GM12878 (cell line): ENCODE results near the gene FBXL16. TPM values are rescaled to one million over a fixed set of nuclear protein-coding genes. Genes with fewer than 3 reads are reported as not detected.
A peak's percentile ranks its signal among the peaks of the same experiment; 100 is the strongest.

Source experiments
- ATAC-seq: fragments of 200-7000 bp; cut with Tn5 transposase; 3 replicates; pipeline ENCODE4 v1.9.1; 2020; ENCODE audit warnings: mild to moderate bottlenecking, moderate library complexity
- BruUV-seq: library from RNA; stranded (reverse); fragments of 400-500 nt; replicated peaks from 2 replicates; lab custom pipeline; 2021; lab: Mats Ljungman, UMichigan
- CTCF ChIA-PET: fragments of 300-600 bp; sonication (Branson Sonifier 250); formaldehyde crosslinking; extraction: SDS; loops from one replicate; lab custom pipeline; 2021; ENCODE audit warnings: inconsistent platforms; lab: Yijun Ruan, JAX
- POLR2A ChIA-PET: fragments of 350-600 bp; formaldehyde crosslinking; extraction: SDS; loops from one replicate; lab custom pipeline; 2021; ENCODE audit warnings: inconsistent platforms; lab: Charles Lee
- RAD21 ChIA-PET: fragments of 300-600 bp; sonication (Branson Sonifier 250); formaldehyde crosslinking; loops from one replicate; lab custom pipeline; 2023; ENCODE audit warnings: antibody characterized with exemption; ENCODE audit not compliant: unreplicated experiment; lab: Charles Lee
- SMC1A ChIA-PET: fragments of 300-600 bp; sonication (Branson Sonifier 250); formaldehyde crosslinking; loops from one replicate; lab custom pipeline; 2023; ENCODE audit not compliant: unreplicated experiment, uncharacterized antibody; lab: Charles Lee
- DNase-seq: peaks from one replicate; pipeline ENCODE4 v3.0.0-alpha.2; 2011; ENCODE audit warnings: low read depth, low spot score
- FAIRE-seq: peaks from 3 replicates; lab custom pipeline; 2011; peaks lifted over from hg19 to GRCh38; lab: Jason Lieb, UNC
- H2AFZ ChIP-seq: 2 replicates; pipeline ENCODE4 v1.6.0; 2011; ENCODE audit warnings: low read depth, low read length, control low read depth; ENCODE audit not compliant: control insufficient read depth
- H3K27ac ChIP-seq: 2 replicates; pipeline ENCODE4 v1.5.1; 2011; ENCODE audit warnings: control low read depth; ENCODE audit not compliant: control insufficient read depth, insufficient read depth
- H3K27me3 ChIP-seq, 2 experiments: replicated peaks in 1 of 2; 2 replicates each; pipeline versions ENCODE4 v1.6.0 to v1.6.1; 2011; ENCODE audit warnings: low read length in 1 of 2; ENCODE audit not compliant: control insufficient read depth in 2 of 2, insufficient read depth in 2 of 2
- H3K36me3 ChIP-seq, 2 experiments: 2 replicates each; pipeline ENCODE4 v1.5.1; 2011; ENCODE audit warnings: low read length in 1 of 2; ENCODE audit not compliant: control insufficient read depth in 2 of 2, insufficient read depth in 2 of 2
- H3K4me1 ChIP-seq: 2 replicates; pipeline ENCODE4 v1.6.1; 2011; ENCODE audit warnings: mild to moderate bottlenecking, low read length, moderate library complexity, mixed read lengths; ENCODE audit not compliant: control insufficient read depth, insufficient read depth
- H3K4me2 ChIP-seq: 2 replicates; pipeline ENCODE4 v1.6.0; 2011; ENCODE audit warnings: control low read depth; ENCODE audit not compliant: control insufficient read depth, insufficient read depth
- H3K4me3 ChIP-seq: fragments of 200-600 bp; sonication (generic); 2 replicates; pipeline ENCODE4 v1.5.1; 2016
- H3K79me2 ChIP-seq: 2 replicates; pipeline ENCODE4 v1.6.0; 2011; ENCODE audit warnings: low read length; ENCODE audit not compliant: control insufficient read depth, insufficient read depth
- H3K9ac ChIP-seq: 2 replicates; pipeline ENCODE4 v1.8.0; 2011; ENCODE audit warnings: low read length, control low read depth, mixed read lengths; ENCODE audit not compliant: control insufficient read depth, insufficient read depth
- H3K9me3 ChIP-seq: replicated peaks from 3 replicates; pipeline ENCODE4 v1.5.1; 2011; ENCODE audit warnings: mild to moderate bottlenecking, low read length; ENCODE audit not compliant: control insufficient read depth, insufficient read depth
- H4K20me1 ChIP-seq: 2 replicates; pipeline ENCODE4 v1.6.0; 2011; ENCODE audit not compliant: control insufficient read depth, insufficient read depth
- NFYB ChIP-seq: IDR thresholded peaks from 2 replicates; pipeline ENCODE4 v1.6.1; 2011; ENCODE audit warnings: low read depth, mild to moderate bottlenecking, low read length, improper control_type of control experiment, moderate library complexity; ENCODE audit not compliant: insufficient read depth
- POLR2A ChIP-seq: IDR thresholded peaks from 2 replicates; pipeline ENCODE4 v1.6.1; 2011; ENCODE audit warnings: low read depth, mild to moderate bottlenecking, low read length
- RFX5 ChIP-seq: IDR thresholded peaks from 2 replicates; pipeline ENCODE4 v1.6.1; 2011; ENCODE audit warnings: low read depth, low read length, improper control_type of control experiment
- ZBED1 ChIP-seq: IDR thresholded peaks from 2 replicates; pipeline ENCODE4 v1.6.1; 2016; ENCODE audit warnings: borderline replicate concordance
- WGBS: methylation state at CpG from one replicate; pipeline ENCODE4 v1.1.6; 2016; ENCODE audit warnings: low lambda C conversion rate; ENCODE audit not compliant: insufficient replicate concordance, insufficient coverage; ENCODE audit errors: missing lambda C conversion rate; 5-methylcytosine and 5-hydroxymethylcytosine counted together
- in situ Hi-C: fragments of 300-500 bp; cut with MboI; formaldehyde crosslinking; loops from 9 replicates; pipeline ENCODE4 v1.14.3; 2018; ENCODE audit warnings: mixed read lengths
- intact Hi-C: fragments of 100-400 bp; cut with micrococcal nuclease; formaldehyde crosslinking; loops from one replicate; pipeline ENCODE4 v1.14.2; 2022; ENCODE audit not compliant: unreplicated experiment
- polyA plus RNA-seq, 11 experiments: library from polyadenylated mRNA; depleted of rRNA in 4 of 11; unstranded in 6 of 11; stranded (reverse) in 5 of 11; fragments of >200 nt; fragmentation: Nextera tagmentation in 4 of 11; fragmentation: Illumina TruSeq in 1 of 11; extraction: Ambion mirVana in 4 of 11; extraction: Trizol in 1 of 11; gene quantifications; 1 replicate in 1 of 11; 2 replicates in 10 of 11; pipeline versions ENCODE4 v1.2.1 to v1.2.3, GENCODE V29; 2011 to 2016; ENCODE audit warnings: inconsistent platforms in 2 of 11, missing spikeins in 2 of 11, low read depth in 1 of 11
- total RNA-seq, 4 experiments: library from RNA; depleted of rRNA in 3 of 4; stranded (reverse); fragments of >200 nt in 3 of 4; fragmentation: Illumina TruSeq in 1 of 4; extraction: Trizol in 1 of 4; gene quantifications; 2 replicates each; pipeline versions ENCODE4 v1.2.1 to v1.2.3, GENCODE V29; 2013 to 2021

The FBXL16 gene
- total and polyA plus RNA-seq, 10 of the 15 experiments (the other 5 are each of a cell fraction or from before 2014, with no cell fraction given), result 0.13 to 1.4 (median 0.24) TPM

GRCh38 chr16:681746-682427 is 23.7 kb downstream of the FBXL16 start:
- peak overlapping the region; percentile 77 for H3K4me3 ChIP-seq
- in situ Hi-C loops, result no loop called here
- intact Hi-C loops, result loop anchor here (5.0 kb wide), 1 partner anchor 45 kb away; the partner anchor contains the start of gene METTL26
- no peak overlapping the region for H3K27ac ChIP-seq
- no peak for DNase-seq
- H3K4me1 ChIP-seq, result peaks cover 15% of the 10 kb centered on the region
- FAIRE-seq, result no peak
- peaks cover 6 to 14% of the 10 kb centered on the region in 2 experiments; a peak in 2 of 4 replicates for H3K36me3 ChIP-seq
- H3K9ac ChIP-seq, result no peak overlapping the region
- 87% methylated on average over 28 of the region's 28 CpGs for whole genome bisulfite sequencing
- TSS peak; percentile 77 for BruUV-seq
- H3K9me3 ChIP-seq, result no peaks in the 10 kb centered on the region
- H3K27me3 ChIP-seq, result no peaks in the 10 kb centered on the region
- ATAC-seq, result no peak
- TF ChIP-seq NFYB (no peak), POLR2A (peak; percentile 32; the same call in 1 of the 2 replicates), ZBED1 (0 out of 2 replicates have a peak, but pooled peaks have one; percentile 11), RFX5 (no peak)
- TF ChIP-seq, all 136 proteins: peak for 2
- ChIA-PET RAD21 (interaction anchor here (1.2 kb wide), 1 partner anchor 8 kb away, joined by 4 read pairs; the partner anchor contains the start of gene WDR24), POLR2A (interaction anchor here (1.6 to 2.0 kb wide), 2 partner anchors 8 to 19 kb away, joined by 3 to 13 read pairs; partner anchors contain the start of gene WDR24), SMC1A (no interaction called here), CTCF (no interaction called here)
- H3K79me2 ChIP-seq, result peaks cover 24% of the 10 kb centered on the region
- peak overlapping the region; percentile 98 for H3K4me2 ChIP-seq
- no peak overlapping the region for H2AFZ ChIP-seq
- peaks cover 6% of the 10 kb centered on the region; the same call in 1 of the 2 replicates for H4K20me1 ChIP-seq
